GM12878 (cell line): ENCODE results near the gene DPP6. TPM values are rescaled to one million over a fixed set of nuclear protein-coding genes. Genes with fewer than 3 reads are reported as not detected.

Experiments
- ATAC-seq: fragments of 200-7000 bp; cut with Tn5 transposase; 3 replicates; pipeline ENCODE4 v1.9.1; 2020; ENCODE audit warnings: mild to moderate bottlenecking, moderate library complexity
- BruUV-seq: library from RNA; stranded (reverse); fragments of 400-500 nt; replicated peaks from 2 replicates; lab custom pipeline; 2021; lab: Mats Ljungman, UMichigan
- CTCF ChIA-PET: fragments of 300-600 bp; sonication (Branson Sonifier 250); formaldehyde crosslinking; extraction: SDS; loops from one replicate; lab custom pipeline; 2021; ENCODE audit warnings: inconsistent platforms; lab: Yijun Ruan, JAX
- POLR2A ChIA-PET: fragments of 350-600 bp; formaldehyde crosslinking; extraction: SDS; loops from one replicate; lab custom pipeline; 2021; ENCODE audit warnings: inconsistent platforms; lab: Charles Lee
- RAD21 ChIA-PET: fragments of 300-600 bp; sonication (Branson Sonifier 250); formaldehyde crosslinking; loops from one replicate; lab custom pipeline; 2023; ENCODE audit warnings: antibody characterized with exemption; ENCODE audit not compliant: unreplicated experiment; lab: Charles Lee
- SMC1A ChIA-PET: fragments of 300-600 bp; sonication (Branson Sonifier 250); formaldehyde crosslinking; loops from one replicate; lab custom pipeline; 2023; ENCODE audit not compliant: unreplicated experiment, uncharacterized antibody; lab: Charles Lee
- DNase-seq: peaks from one replicate; pipeline ENCODE4 v3.0.0-alpha.2; 2011; ENCODE audit warnings: low read depth, low spot score
- FAIRE-seq: peaks from 3 replicates; lab custom pipeline; 2011; peaks lifted over from hg19 to GRCh38; lab: Jason Lieb, UNC
- H2AFZ ChIP-seq: 2 replicates; pipeline ENCODE4 v1.6.0; 2011; ENCODE audit warnings: low read depth, low read length, control low read depth; ENCODE audit not compliant: control insufficient read depth
- H3K27ac ChIP-seq: 2 replicates; pipeline ENCODE4 v1.5.1; 2011; ENCODE audit warnings: control low read depth; ENCODE audit not compliant: control insufficient read depth, insufficient read depth
- H3K27me3 ChIP-seq, 2 experiments: replicated peaks in 1 of 2; 2 replicates each; pipeline versions ENCODE4 v1.6.0 to v1.6.1; 2011; ENCODE audit warnings: low read length in 1 of 2; ENCODE audit not compliant: control insufficient read depth in 2 of 2, insufficient read depth in 2 of 2
- H3K36me3 ChIP-seq, 2 experiments: 2 replicates each; pipeline ENCODE4 v1.5.1; 2011; ENCODE audit warnings: low read length in 1 of 2; ENCODE audit not compliant: control insufficient read depth in 2 of 2, insufficient read depth in 2 of 2
- H3K4me1 ChIP-seq: 2 replicates; pipeline ENCODE4 v1.6.1; 2011; ENCODE audit warnings: mild to moderate bottlenecking, low read length, moderate library complexity, mixed read lengths; ENCODE audit not compliant: control insufficient read depth, insufficient read depth
- H3K4me2 ChIP-seq: 2 replicates; pipeline ENCODE4 v1.6.0; 2011; ENCODE audit warnings: control low read depth; ENCODE audit not compliant: control insufficient read depth, insufficient read depth
- H3K4me3 ChIP-seq: fragments of 200-600 bp; sonication (generic); 2 replicates; pipeline ENCODE4 v1.5.1; 2016
- H3K79me2 ChIP-seq: 2 replicates; pipeline ENCODE4 v1.6.0; 2011; ENCODE audit warnings: low read length; ENCODE audit not compliant: control insufficient read depth, insufficient read depth
- H3K9ac ChIP-seq: 2 replicates; pipeline ENCODE4 v1.8.0; 2011; ENCODE audit warnings: low read length, control low read depth, mixed read lengths; ENCODE audit not compliant: control insufficient read depth, insufficient read depth
- H3K9me3 ChIP-seq: replicated peaks from 3 replicates; pipeline ENCODE4 v1.5.1; 2011; ENCODE audit warnings: mild to moderate bottlenecking, low read length; ENCODE audit not compliant: control insufficient read depth, insufficient read depth
- H4K20me1 ChIP-seq: 2 replicates; pipeline ENCODE4 v1.6.0; 2011; ENCODE audit not compliant: control insufficient read depth, insufficient read depth
- ATF7 ChIP-seq: fragments of 450-650 bp; IDR thresholded peaks from 2 replicates; pipeline ENCODE4 v1.6.1; 2016; ENCODE audit warnings: low read depth, mild to moderate bottlenecking
- CHD4 ChIP-seq: fragments of 200-600 bp; sonication (generic); IDR thresholded peaks from 2 replicates; pipeline ENCODE4 v1.6.1; 2016; ENCODE audit warnings: mild to moderate bottlenecking
- IKZF1 ChIP-seq: fragments of 450-650 bp; conservative IDR thresholded peaks from 2 replicates; pipeline ENCODE4 v1.6.1; 2017; ENCODE audit warnings: antibody characterized with exemption, mild to moderate bottlenecking
- KAT2A ChIP-seq: conservative IDR thresholded peaks from 2 replicates; pipeline ENCODE4 v1.6.1; 2011; ENCODE audit warnings: low read depth, low read length; ENCODE audit not compliant: control insufficient read depth
- MXI1 ChIP-seq: fragments of 150-350 bp; IDR thresholded peaks from 2 replicates; pipeline ENCODE4 v1.6.1; 2011; ENCODE audit warnings: low read depth, mild to moderate bottlenecking, inconsistent platforms, low read length, improper control_type of control experiment
- NBN ChIP-seq: fragments of 450-650 bp; IDR thresholded peaks from 2 replicates; pipeline ENCODE4 v1.6.1; 2016
- NFXL1 ChIP-seq: fragments of 450-650 bp; IDR thresholded peaks from 2 replicates; pipeline ENCODE4 v1.6.1; 2017; ENCODE audit warnings: antibody characterized with exemption, mild to moderate bottlenecking, borderline replicate concordance
- NR2C1 ChIP-seq: fragments of 450-650 bp; IDR thresholded peaks from 2 replicates; pipeline ENCODE4 v1.6.1; 2017; ENCODE audit warnings: antibody characterized with exemption, mild to moderate bottlenecking, moderate library complexity
- RUNX3 ChIP-seq: IDR thresholded peaks from 2 replicates; pipeline ENCODE4 v1.6.1; 2012; ENCODE audit warnings: low read length, inconsistent platforms
- WGBS: methylation state at CpG from one replicate; pipeline ENCODE4 v1.1.6; 2016; ENCODE audit warnings: low lambda C conversion rate; ENCODE audit not compliant: insufficient replicate concordance, insufficient coverage; ENCODE audit errors: missing lambda C conversion rate; 5-methylcytosine and 5-hydroxymethylcytosine counted together
- in situ Hi-C: fragments of 300-500 bp; cut with MboI; formaldehyde crosslinking; loops from 9 replicates; pipeline ENCODE4 v1.14.3; 2018; ENCODE audit warnings: mixed read lengths
- intact Hi-C: fragments of 100-400 bp; cut with micrococcal nuclease; formaldehyde crosslinking; loops from one replicate; pipeline ENCODE4 v1.14.2; 2022; ENCODE audit not compliant: unreplicated experiment
- polyA plus RNA-seq, 11 experiments: library from polyadenylated mRNA; depleted of rRNA in 4 of 11; unstranded in 6 of 11; stranded (reverse) in 5 of 11; fragments of >200 nt; fragmentation: Nextera tagmentation in 4 of 11; fragmentation: Illumina TruSeq in 1 of 11; extraction: Ambion mirVana in 4 of 11; extraction: Trizol in 1 of 11; gene quantifications; 1 replicate in 1 of 11; 2 replicates in 10 of 11; pipeline versions ENCODE4 v1.2.1 to v1.2.3, GENCODE V29; 2011 to 2016; ENCODE audit warnings: inconsistent platforms in 2 of 11, missing spikeins in 2 of 11, low read depth in 1 of 11
- total RNA-seq, 4 experiments: library from RNA; depleted of rRNA in 3 of 4; stranded (reverse); fragments of >200 nt in 3 of 4; fragmentation: Illumina TruSeq in 1 of 4; extraction: Trizol in 1 of 4; gene quantifications; 2 replicates each; pipeline versions ENCODE4 v1.2.1 to v1.2.3, GENCODE V29; 2013 to 2021
- TF ChIP-seq, protein P1 (sequence below): IDR thresholded peaks from 2 replicates; pipeline ENCODE4 v1.6.1; 2011; ENCODE audit warnings: borderline replicate concordance, low read depth, mild to moderate bottlenecking, moderate library complexity, mixed read lengths, low read length; ENCODE audit not compliant: insufficient read depth; ENCODE audit errors: extremely low read length
- TF ChIP-seq, protein P2 (sequence below): fragments of 450-650 bp; IDR thresholded peaks from 2 replicates; pipeline ENCODE4 v1.6.1; 2016; ENCODE audit warnings: mild to moderate bottlenecking

The DPP6 gene
- total and polyA plus RNA-seq, 10 of the 15 experiments (the other 5 are each of a cell fraction or from before 2014, with no cell fraction given), result not detected

DNA sequence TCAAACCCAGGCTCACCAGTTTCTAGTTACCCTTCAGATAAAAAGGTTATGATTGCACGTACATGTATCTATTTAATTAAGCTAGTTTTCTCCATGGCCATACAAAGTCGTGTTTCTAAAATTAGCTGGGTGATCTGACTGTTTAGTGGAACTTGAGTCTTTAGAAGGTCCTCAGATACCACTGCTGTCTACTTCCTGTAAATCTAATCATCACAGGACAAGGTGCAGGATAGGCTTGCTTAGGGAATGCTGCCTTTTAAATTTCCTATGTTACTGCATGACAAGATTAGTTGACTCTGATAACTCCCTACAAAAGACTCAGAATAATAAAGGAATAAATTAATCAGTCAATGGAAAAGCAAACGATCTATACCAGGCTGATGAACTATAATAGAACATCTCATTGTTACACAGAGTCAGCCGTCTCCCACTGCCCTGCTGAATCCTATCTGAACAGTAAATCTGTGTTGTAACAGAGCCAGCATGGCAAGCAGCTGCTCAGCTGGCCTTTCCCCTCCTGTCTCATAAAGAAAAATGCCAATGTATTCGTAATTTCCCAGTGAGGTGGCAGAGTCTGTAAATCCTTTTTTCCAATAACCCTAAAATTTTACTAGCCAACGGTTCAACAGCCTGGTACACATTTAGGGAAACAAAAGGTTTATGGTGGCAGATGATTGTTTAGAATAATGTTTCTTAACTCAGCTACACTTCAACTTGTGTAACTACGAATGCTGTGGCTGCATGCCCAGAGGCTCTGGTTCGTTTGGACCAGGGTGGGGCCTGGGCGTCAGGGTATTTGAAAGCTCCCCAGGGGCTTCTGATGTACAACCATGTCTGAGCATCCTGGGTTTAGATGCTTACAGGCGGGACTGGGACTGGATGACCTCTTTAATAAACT is 632.7 kb downstream of the DPP6 start (continued):
- TF ChIP-seq IKZF1, result no peak

DNA sequence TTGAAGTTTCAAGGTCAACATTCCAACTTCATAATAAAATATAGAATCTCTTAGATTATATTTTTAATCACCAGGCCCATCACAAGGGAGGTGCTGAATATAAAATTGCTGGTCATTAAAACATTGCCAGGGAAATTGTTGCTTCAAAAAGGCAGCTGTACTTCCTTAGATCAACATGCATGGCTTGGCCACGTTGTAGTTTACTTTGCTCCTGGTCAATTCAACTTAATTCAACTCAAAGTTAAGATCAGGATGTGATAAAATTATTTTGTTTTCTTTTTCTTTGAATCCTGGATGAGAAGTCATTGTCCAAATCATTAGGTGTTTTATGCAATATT is 633.3 kb downstream of the DPP6 start:
- Histone ChIP-seq H3K9ac (no peak overlapping the region), H3K4me3 (no peak overlapping the region), H3K27me3 (no peaks in the 10 kb centered on the region), H3K79me2 (no peaks in the 10 kb centered on the region), H4K20me1 (no peaks in the 10 kb centered on the region), H3K9me3 (no peaks in the 10 kb centered on the region), H3K4me1 (no peaks in the 10 kb centered on the region)
- TF ChIP-seq NR2C1 (no peak), NFXL1 (no peak), NBN (no peak), KAT2A (no peak), RUNX3 (no peak), MXI1 (no peak), CHD4 (no peak), ATF7 (no peak)
- TF ChIP-seq, protein P1, sequence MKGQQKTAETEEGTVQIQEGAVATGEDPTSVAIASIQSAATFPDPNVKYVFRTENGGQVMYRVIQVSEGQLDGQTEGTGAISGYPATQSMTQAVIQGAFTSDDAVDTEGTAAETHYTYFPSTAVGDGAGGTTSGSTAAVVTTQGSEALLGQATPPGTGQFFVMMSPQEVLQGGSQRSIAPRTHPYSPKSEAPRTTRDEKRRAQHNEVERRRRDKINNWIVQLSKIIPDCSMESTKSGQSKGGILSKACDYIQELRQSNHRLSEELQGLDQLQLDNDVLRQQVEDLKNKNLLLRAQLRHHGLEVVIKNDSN, result no peak
- TF ChIP-seq, protein P2, sequence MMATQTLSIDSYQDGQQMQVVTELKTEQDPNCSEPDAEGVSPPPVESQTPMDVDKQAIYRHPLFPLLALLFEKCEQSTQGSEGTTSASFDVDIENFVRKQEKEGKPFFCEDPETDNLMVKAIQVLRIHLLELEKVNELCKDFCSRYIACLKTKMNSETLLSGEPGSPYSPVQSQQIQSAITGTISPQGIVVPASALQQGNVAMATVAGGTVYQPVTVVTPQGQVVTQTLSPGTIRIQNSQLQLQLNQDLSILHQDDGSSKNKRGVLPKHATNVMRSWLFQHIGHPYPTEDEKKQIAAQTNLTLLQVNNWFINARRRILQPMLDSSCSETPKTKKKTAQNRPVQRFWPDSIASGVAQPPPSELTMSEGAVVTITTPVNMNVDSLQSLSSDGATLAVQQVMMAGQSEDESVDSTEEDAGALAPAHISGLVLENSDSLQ, result no peak
- TF ChIP-seq, all 136 proteins: peak for 0
- no peak overlapping the region for H3K27ac ChIP-seq
- no peak for DNase-seq
- SMC1A ChIA-PET, result no interaction called here
- POLR2A ChIA-PET, result no interaction called here
- no peak for FAIRE-seq
- intact Hi-C loops (no loop called here), in situ Hi-C loops (no loop called here)
- H3K36me3 ChIP-seq, result no peaks in the 10 kb centered on the region
- CTCF ChIA-PET, result no interaction called here
- RAD21 ChIA-PET, result no interaction called here
- no peak for ATAC-seq
- no peak overlapping the region for H2AFZ ChIP-seq
- WGBS, result 0% methylated on average over 1 of the region's 1 CpG
- BruUV-seq, result no TSS peak
- no peak overlapping the region for H3K4me2 ChIP-seq
